ENCODE measurements around the gene SSRP1. TPM values are rescaled to one million over a fixed set of nuclear protein-coding genes. Genes with fewer than 3 reads are reported as not detected.

Gene SSRP1
- total and polyA plus RNA-seq, 2 of the 13 experiments (the other 11 are each of a cell fraction or from before 2014, with no cell fraction given), result 93.6 to 129 TPM

DNA sequence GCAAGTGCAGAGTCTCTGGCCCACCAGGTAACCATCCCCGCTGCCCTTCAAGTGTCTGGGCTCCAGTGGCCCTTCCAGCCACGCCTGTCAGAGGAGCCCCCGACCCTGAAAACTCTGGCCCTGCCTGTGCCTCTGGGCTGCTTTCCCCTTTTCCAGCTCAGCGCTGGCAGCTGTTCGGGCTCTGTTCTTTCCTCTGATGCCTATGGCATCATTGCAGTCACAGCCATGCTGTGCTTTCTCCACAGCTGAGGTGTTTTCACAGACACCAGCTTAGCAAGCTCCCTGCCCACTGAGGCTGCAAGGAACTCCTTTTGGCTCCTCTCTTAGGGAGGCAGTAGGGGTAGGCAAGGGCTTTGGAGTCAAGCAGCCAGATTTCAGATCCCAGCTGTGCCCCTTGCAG is 23.7 kb upstream of the SSRP1 start:
- 86% methylated on average over 2 of the region's 5 CpGs for WGBS (ENCODE audit: low lambda C conversion rate)
- no peak overlapping the region for H3K4me2 ChIP-seq (ENCODE audit: low read depth, low read length)
- intact Hi-C loops (cut with micrococcal nuclease; ENCODE audit: unreplicated experiment) (no loop called here), in situ Hi-C loops (cut with HindIII; ENCODE audit: extremely low pct_ligation_motif_present, low pct_unique_long_range_greater_than_20kb) (loop anchor here (10.0 kb wide), 1 partner anchor 515 kb away; no protein-coding TSS in a partner anchor)
- no peak overlapping the region for H3K9ac ChIP-seq (ENCODE audit: insufficient read depth, low read depth, low read length)
- POLR2A ChIA-PET, result interaction anchor here (1.1 to 2.0 kb wide), 2 partner anchors 95 to 99 kb away, joined by 3 to 4 read pairs; no protein-coding TSS in a partner anchor
- no peaks in the 10 kb centered on the region for H4K20me1 ChIP-seq (ENCODE audit: insufficient read depth, low read length)
- CTCF ChIA-PET (ENCODE audit: low intra/inter-chr PET ratio, low total read pairs), result no interaction called here
- no peak for DNase-seq (ENCODE audit: low spot score)
- H3K4me1 ChIP-seq (ENCODE audit: insufficient read depth, low read length), result peaks cover 15% of the 10 kb centered on the region
- TF ChIP-seq NR2F1 (CRISPR knock-in tag; IDR thresholded peaks at IDR 0.05) (no peak), NBN (conservative IDR thresholded peaks at IDR 0.05) (no peak), RBM22 (optimal IDR thresholded peaks at IDR 0.05; ENCODE audit: low read length) (no peak), SOX5 (CRISPR knock-in tag; IDR thresholded peaks at IDR 0.05; ENCODE audit: borderline replicate concordance) (no peak), ZNF33A (CRISPR knock-in tag; IDR thresholded peaks at IDR 0.05; ENCODE audit: borderline replicate concordance) (no peak), ZFP82 (CRISPR knock-in tag; IDR thresholded peaks at IDR 0.05; ENCODE audit: borderline replicate concordance) (no peak), SOX6 (IDR thresholded peaks at IDR 0.05) (no peak), SOX6 (CRISPR knock-in tag; IDR thresholded peaks at IDR 0.05) (no peak), PHF20 (CRISPR knock-in tag; IDR thresholded peaks at IDR 0.05) (no peak), ZNF614 (CRISPR knock-in tag; IDR thresholded peaks at IDR 0.05; ENCODE audit: borderline replicate concordance) (no peak), ZZZ3 (CRISPR knock-in tag; IDR thresholded peaks at IDR 0.05; ENCODE audit: borderline replicate concordance) (no peak)
- TF ChIP-seq, protein P1, sequence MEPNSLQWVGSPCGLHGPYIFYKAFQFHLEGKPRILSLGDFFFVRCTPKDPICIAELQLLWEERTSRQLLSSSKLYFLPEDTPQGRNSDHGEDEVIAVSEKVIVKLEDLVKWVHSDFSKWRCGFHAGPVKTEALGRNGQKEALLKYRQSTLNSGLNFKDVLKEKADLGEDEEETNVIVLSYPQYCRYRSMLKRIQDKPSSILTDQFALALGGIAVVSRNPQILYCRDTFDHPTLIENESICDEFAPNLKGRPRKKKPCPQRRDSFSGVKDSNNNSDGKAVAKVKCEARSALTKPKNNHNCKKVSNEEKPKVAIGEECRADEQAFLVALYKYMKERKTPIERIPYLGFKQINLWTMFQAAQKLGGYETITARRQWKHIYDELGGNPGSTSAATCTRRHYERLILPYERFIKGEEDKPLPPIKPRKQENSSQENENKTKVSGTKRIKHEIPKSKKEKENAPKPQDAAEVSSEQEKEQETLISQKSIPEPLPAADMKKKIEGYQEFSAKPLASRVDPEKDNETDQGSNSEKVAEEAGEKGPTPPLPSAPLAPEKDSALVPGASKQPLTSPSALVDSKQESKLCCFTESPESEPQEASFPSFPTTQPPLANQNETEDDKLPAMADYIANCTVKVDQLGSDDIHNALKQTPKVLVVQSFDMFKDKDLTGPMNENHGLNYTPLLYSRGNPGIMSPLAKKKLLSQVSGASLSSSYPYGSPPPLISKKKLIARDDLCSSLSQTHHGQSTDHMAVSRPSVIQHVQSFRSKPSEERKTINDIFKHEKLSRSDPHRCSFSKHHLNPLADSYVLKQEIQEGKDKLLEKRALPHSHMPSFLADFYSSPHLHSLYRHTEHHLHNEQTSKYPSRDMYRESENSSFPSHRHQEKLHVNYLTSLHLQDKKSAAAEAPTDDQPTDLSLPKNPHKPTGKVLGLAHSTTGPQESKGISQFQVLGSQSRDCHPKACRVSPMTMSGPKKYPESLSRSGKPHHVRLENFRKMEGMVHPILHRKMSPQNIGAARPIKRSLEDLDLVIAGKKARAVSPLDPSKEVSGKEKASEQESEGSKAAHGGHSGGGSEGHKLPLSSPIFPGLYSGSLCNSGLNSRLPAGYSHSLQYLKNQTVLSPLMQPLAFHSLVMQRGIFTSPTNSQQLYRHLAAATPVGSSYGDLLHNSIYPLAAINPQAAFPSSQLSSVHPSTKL (CRISPR knock-in tag; IDR thresholded peaks at IDR 0.05), result no peak
- TF ChIP-seq, protein P2, sequence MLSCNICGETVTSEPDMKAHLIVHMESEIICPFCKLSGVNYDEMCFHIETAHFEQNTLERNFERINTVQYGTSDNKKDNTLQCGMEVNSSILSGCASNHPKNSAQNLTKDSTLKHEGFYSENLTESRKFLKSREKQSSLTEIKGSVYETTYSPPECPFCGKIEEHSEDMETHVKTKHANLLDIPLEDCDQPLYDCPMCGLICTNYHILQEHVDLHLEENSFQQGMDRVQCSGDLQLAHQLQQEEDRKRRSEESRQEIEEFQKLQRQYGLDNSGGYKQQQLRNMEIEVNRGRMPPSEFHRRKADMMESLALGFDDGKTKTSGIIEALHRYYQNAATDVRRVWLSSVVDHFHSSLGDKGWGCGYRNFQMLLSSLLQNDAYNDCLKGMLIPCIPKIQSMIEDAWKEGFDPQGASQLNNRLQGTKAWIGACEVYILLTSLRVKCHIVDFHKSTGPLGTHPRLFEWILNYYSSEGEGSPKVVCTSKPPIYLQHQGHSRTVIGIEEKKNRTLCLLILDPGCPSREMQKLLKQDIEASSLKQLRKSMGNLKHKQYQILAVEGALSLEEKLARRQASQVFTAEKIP (CRISPR knock-in tag; IDR thresholded peaks at IDR 0.05; ENCODE audit: borderline replicate concordance), result no peak
- TF ChIP-seq, protein P3, sequence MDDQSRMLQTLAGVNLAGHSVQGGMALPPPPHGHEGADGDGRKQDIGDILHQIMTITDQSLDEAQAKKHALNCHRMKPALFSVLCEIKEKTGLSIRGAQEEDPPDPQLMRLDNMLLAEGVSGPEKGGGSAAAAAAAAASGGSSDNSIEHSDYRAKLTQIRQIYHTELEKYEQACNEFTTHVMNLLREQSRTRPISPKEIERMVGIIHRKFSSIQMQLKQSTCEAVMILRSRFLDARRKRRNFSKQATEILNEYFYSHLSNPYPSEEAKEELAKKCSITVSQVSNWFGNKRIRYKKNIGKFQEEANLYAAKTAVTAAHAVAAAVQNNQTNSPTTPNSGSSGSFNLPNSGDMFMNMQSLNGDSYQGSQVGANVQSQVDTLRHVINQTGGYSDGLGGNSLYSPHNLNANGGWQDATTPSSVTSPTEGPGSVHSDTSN (CRISPR knock-in tag; IDR thresholded peaks at IDR 0.05; ENCODE audit: borderline replicate concordance), result no peak
- FAIRE-seq, result no peak
- no peaks in the 10 kb centered on the region for H3K9me3 ChIP-seq (ENCODE audit: low read length)
- no peak overlapping the region for H2AFZ ChIP-seq (ENCODE audit: low read length)
- no TSS peak for BruUV-seq (replicated peaks)
- no peaks in the 10 kb centered on the region for H3K79me2 ChIP-seq (ENCODE audit: insufficient read depth, low read length)
- H3K27me3 ChIP-seq (ENCODE audit: control insufficient read depth in 1 of 2, insufficient read depth in 2 of 2, low read length in 2 of 2), result peaks cover 0 to 8% of the 10 kb centered on the region in 2 experiments; a peak in 2 of 5 replicates
- ATAC-seq, result no peak
- no peaks in the 10 kb centered on the region for H3K36me3 ChIP-seq (replicated peaks in 1 of 2; ENCODE audit: control insufficient read depth in 1 of 2, insufficient read depth in 2 of 2, low read length in 2 of 2)
- H3K27ac ChIP-seq (ENCODE audit: extremely low read length, insufficient read depth, low read length), result no peak overlapping the region
- H3K4me3 ChIP-seq (replicated peaks in 1 of 3; ENCODE audit: insufficient read depth in 1 of 3, low read depth in 2 of 3, low read length in 3 of 3), result no peak overlapping the region

Data from HepG2 (cell line).